Fibroblast of lung (primary cell): ENCODE measurements around the gene SBF2. TPM values are rescaled to one million over a fixed set of nuclear protein-coding genes. Genes with fewer than 3 reads are reported as not detected.
A peak's percentile ranks its signal among the peaks of the same experiment; 100 is the strongest.

Experiments
- DNase-seq, 2 donors: peaks; one replicate each; pipeline versions ENCODE4 v3.0.0 to v3.0.0-alpha.2; 2010; ENCODE audit warnings: low read depth in 2 of 2
- H2AFZ ChIP-seq: 2 replicates; pipeline ENCODE4 v1.5.1; 2012; ENCODE audit warnings: low read length, control low read depth, inconsistent platforms
- H3K27ac ChIP-seq: 2 replicates; pipeline ENCODE4 v1.5.1; 2011; ENCODE audit warnings: low read length, control low read depth; ENCODE audit not compliant: insufficient read depth
- H3K27me3 ChIP-seq: 2 replicates; pipeline ENCODE4 v1.5.1; 2011; ENCODE audit warnings: mild to moderate bottlenecking, low read length; ENCODE audit not compliant: control insufficient read depth, insufficient read depth
- H3K36me3 ChIP-seq: 2 replicates; pipeline ENCODE4 v1.5.1; 2011; ENCODE audit warnings: low read length; ENCODE audit not compliant: control insufficient read depth, insufficient read depth
- H3K4me1 ChIP-seq: 2 replicates; pipeline ENCODE4 v1.5.1; 2011; ENCODE audit warnings: low read length; ENCODE audit not compliant: control insufficient read depth, insufficient read depth; ENCODE audit errors: extremely low read depth
- H3K4me2 ChIP-seq: 2 replicates; pipeline ENCODE4 v1.5.1; 2011; ENCODE audit warnings: low read length, control low read depth; ENCODE audit not compliant: insufficient read depth; ENCODE audit errors: extremely low read depth
- H3K4me3 ChIP-seq, 4 experiments: fragments of 200-600 bp in 1 of 4; sonication (generic) in 1 of 4; replicated peaks in 1 of 4; 2 replicates each; pipeline ENCODE4 v1.5.1; 2011 to 2016; ENCODE audit warnings: low read length in 4 of 4, low read depth in 3 of 4, mild to moderate bottlenecking in 3 of 4, control low read depth in 2 of 4, inconsistent platforms in 1 of 4, mixed read lengths in 1 of 4; ENCODE audit not compliant: insufficient read depth in 1 of 4; ENCODE audit errors: control extremely low read depth in 1 of 4
- H3K79me2 ChIP-seq: 2 replicates; pipeline ENCODE4 v1.5.1; 2012; ENCODE audit warnings: mild to moderate bottlenecking, low read length, inconsistent platforms; ENCODE audit not compliant: control insufficient read depth, insufficient read depth
- H3K9ac ChIP-seq: 2 replicates; pipeline ENCODE4 v1.5.1; 2011; ENCODE audit warnings: mild to moderate bottlenecking, low read length, control low read depth; ENCODE audit not compliant: insufficient read depth
- H3K9me3 ChIP-seq: 2 replicates; pipeline ENCODE4 v1.5.1; 2012; ENCODE audit warnings: low read depth, low read length; ENCODE audit not compliant: control insufficient read depth, insufficient read depth
- H4K20me1 ChIP-seq: 2 replicates; pipeline ENCODE4 v1.5.1; 2011; ENCODE audit warnings: low read length; ENCODE audit not compliant: control insufficient read depth, insufficient read depth; ENCODE audit errors: extremely low read depth
- EZH2 ChIP-seq: IDR thresholded peaks from 2 replicates; pipeline ENCODE4 v1.5.1; 2012; ENCODE audit warnings: low read length, control low read depth, mild to moderate bottlenecking; ENCODE audit errors: missing control alignments
- polyA plus RNA-seq, 2 donors: library from polyadenylated mRNA; depleted of rRNA in 1 of 2; stranded (reverse) in 1 of 2; unstranded in 1 of 2; fragments of >200 nt; gene quantifications; 2 replicates each; pipeline ENCODE4 v1.2.1, GENCODE V29; 2011 to 2012; ENCODE audit warnings: missing spikeins in 1 of 2
- total RNA-seq: library from RNA; depleted of rRNA; stranded (reverse); fragments of >200 nt; gene quantifications from 2 replicates; pipeline ENCODE4 v1.2.1, GENCODE V29; 2014
- TF ChIP-seq, protein P1 (sequence below), 2 donors: IDR thresholded peaks in 1 of 2; conservative IDR thresholded peaks in 1 of 2; 1 replicate in 1 of 2; 2 replicates in 1 of 2; pipeline ENCODE4 v1.5.1; 2011 to 2012; ENCODE audit warnings: low read length in 2 of 2, control low read depth in 1 of 2, inconsistent platforms in 1 of 2, low read depth in 1 of 2, mild to moderate bottlenecking in 1 of 2

Gene SBF2
- total and polyA plus RNA-seq, 2 donors (not counting 1 experiment from before 2014, with no cell fraction given), result 69.4 to 95.9 TPM

DNA sequence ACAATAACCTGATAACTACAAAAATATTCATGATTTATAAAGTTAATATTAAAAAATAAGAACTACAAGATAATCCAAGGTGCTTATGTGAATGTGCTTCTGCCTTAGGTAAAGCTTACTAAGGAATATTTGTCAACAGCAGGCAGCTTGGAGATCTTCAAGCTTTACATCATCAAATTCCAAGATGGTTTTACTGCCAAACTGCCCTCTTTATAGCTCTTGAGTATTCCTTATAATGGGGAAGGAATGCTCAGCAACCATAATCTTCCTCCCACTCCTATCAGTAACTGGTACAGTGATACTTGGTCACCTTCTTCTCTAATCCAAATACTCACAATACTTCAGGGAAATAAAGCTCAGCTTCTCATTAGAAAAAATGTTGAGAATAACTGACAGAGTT is 30.1 kb downstream of the SBF2 start:
- H3K79me2 ChIP-seq, result peaks cover 33% of the 10 kb centered on the region
- no peaks in the 10 kb centered on the region for H3K27me3 ChIP-seq
- no peaks in the 10 kb centered on the region for H3K36me3 ChIP-seq
- H3K9me3 ChIP-seq, result no peaks in the 10 kb centered on the region
- peaks cover 8% of the 10 kb centered on the region for H3K4me1 ChIP-seq
- no peak overlapping the region for H3K4me2 ChIP-seq
- H3K9ac ChIP-seq, result no peak overlapping the region
- TF ChIP-seq EZH2, result no peak
- TF ChIP-seq, protein P1, sequence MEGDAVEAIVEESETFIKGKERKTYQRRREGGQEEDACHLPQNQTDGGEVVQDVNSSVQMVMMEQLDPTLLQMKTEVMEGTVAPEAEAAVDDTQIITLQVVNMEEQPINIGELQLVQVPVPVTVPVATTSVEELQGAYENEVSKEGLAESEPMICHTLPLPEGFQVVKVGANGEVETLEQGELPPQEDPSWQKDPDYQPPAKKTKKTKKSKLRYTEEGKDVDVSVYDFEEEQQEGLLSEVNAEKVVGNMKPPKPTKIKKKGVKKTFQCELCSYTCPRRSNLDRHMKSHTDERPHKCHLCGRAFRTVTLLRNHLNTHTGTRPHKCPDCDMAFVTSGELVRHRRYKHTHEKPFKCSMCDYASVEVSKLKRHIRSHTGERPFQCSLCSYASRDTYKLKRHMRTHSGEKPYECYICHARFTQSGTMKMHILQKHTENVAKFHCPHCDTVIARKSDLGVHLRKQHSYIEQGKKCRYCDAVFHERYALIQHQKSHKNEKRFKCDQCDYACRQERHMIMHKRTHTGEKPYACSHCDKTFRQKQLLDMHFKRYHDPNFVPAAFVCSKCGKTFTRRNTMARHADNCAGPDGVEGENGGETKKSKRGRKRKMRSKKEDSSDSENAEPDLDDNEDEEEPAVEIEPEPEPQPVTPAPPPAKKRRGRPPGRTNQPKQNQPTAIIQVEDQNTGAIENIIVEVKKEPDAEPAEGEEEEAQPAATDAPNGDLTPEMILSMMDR (conservative IDR thresholded peaks at IDR 0.05 in 1 of 2, IDR thresholded peaks at IDR 0.05 in 1 of 2; ENCODE audit: low read depth in 1 of 2, low read length in 2 of 2), result no peak
- H3K4me3 ChIP-seq, result no peak overlapping the region
- H2AFZ ChIP-seq, result no peak overlapping the region
- no peak overlapping the region for H3K27ac ChIP-seq
- peak; percentile 17 to 89 for DNase-seq
- H4K20me1 ChIP-seq, result no peaks in the 10 kb centered on the region

DNA sequence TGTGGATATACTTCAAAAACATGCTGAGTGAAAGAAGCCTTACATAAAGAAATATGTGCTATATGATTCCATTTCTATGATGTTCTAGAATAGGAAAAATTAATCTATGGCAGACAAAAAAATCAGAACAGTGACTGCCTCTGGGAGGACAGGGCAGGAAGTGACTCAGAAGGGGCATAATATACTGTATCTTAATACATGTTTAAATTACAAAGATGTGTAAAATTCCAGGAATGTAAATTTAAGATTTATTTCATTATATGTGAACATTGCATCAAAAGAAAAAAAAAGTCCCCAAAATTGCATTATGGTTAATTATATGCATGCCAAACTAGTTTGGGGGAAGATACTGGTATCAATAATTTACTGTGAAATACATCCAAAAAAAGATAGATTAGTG is 32.2 kb downstream of the SBF2 start:
- no peak overlapping the region for H3K27ac ChIP-seq
- no peak overlapping the region for H3K9ac ChIP-seq
- no peaks in the 10 kb centered on the region for H3K27me3 ChIP-seq
- H3K4me2 ChIP-seq, result no peak overlapping the region
- peak; percentile 17 for DNase-seq
- H2AFZ ChIP-seq, result no peak overlapping the region
- no peaks in the 10 kb centered on the region for H3K9me3 ChIP-seq
- no peaks in the 10 kb centered on the region for H3K36me3 ChIP-seq
- TF ChIP-seq, protein P1 (conservative IDR thresholded peaks at IDR 0.05 in 1 of 2, IDR thresholded peaks at IDR 0.05 in 1 of 2; ENCODE audit: low read depth in 1 of 2, low read length in 2 of 2), result no peak
- TF ChIP-seq EZH2, result no peak
- H3K4me1 ChIP-seq, result peaks cover 10% of the 10 kb centered on the region
- no peaks in the 10 kb centered on the region for H4K20me1 ChIP-seq
- no peak overlapping the region for H3K4me3 ChIP-seq
- peaks cover 48% of the 10 kb centered on the region for H3K79me2 ChIP-seq

DNA sequence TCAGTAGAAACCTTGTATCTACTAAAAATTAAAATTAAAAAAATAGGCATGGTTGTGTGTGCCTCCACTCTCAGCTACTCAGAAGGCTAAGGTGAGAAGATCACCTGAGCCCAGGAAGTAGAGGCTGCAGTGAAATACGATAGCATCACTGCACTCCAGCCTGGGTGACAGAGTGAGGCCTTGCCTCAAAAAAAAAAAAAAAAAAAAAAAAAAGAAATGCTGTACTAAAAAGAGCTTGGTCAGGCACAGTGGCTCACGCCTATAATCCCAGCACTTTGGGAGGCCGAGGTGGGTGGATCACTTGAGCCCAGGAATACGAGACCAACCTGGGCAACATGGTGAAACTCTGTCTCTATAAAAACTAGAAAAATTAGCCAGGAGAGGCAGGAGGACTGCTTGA is 36.5 kb downstream of the SBF2 start:
- Histone ChIP-seq H3K79me2 (peaks cover 41% of the 10 kb centered on the region), H4K20me1 (no peaks in the 10 kb centered on the region), H2AFZ (no peak overlapping the region), H3K4me3 (no peak overlapping the region), H3K27ac (no peak overlapping the region), H3K27me3 (no peaks in the 10 kb centered on the region), H3K4me2 (no peak overlapping the region), H3K4me1 (peaks cover 5% of the 10 kb centered on the region), H3K9me3 (no peaks in the 10 kb centered on the region), H3K36me3 (no peaks in the 10 kb centered on the region), H3K9ac (no peak overlapping the region)
- no peak for DNase-seq
- TF ChIP-seq, protein P1 (conservative IDR thresholded peaks at IDR 0.05 in 1 of 2, IDR thresholded peaks at IDR 0.05 in 1 of 2; ENCODE audit: low read depth in 1 of 2, low read length in 2 of 2), result no peak
- no peak for TF ChIP-seq EZH2
